ENCODE measurements around the gene HBS1L.

The HBS1L gene

GRCh38 chr6:135012764-135013163 is 41.9 kb downstream of the HBS1L start:
- Mint-ChIP-seq H3K27ac (no peak overlapping the region), H3K27me3 (no peaks in the 10 kb centered on the region), H3K4me3 (no peak overlapping the region), H3K36me3 (peaks cover 23 to 33% of the 10 kb centered on the region in 2 donors), H3K9me3 (no peaks in the 10 kb centered on the region), H3K4me1 (peaks cover 28 to 32% of the 10 kb centered on the region in 2 donors)
- DNase-seq, result no peak
- no peak for ATAC-seq (replicated peaks)

- H3K4me3 Mint-ChIP-seq, result no peak overlapping the region
- H3K36me3 Mint-ChIP-seq, result peaks cover 23 to 33% of the 10 kb centered on the region in 2 donors
- no peak for ATAC-seq (replicated peaks)
Observed at GRCh38 chr6:135012349-135012748, 42.3 kb downstream of the HBS1L start.

GRCh38 chr6:135008941-135009290 is 45.7 kb downstream of the HBS1L start:
- no peaks in the 10 kb centered on the region for H3K27me3 Mint-ChIP-seq
- H3K9me3 Mint-ChIP-seq, result no peaks in the 10 kb centered on the region
- H3K27ac Mint-ChIP-seq, result peak overlapping the region; percentile 89
- H3K36me3 Mint-ChIP-seq, result peaks cover 19 to 25% of the 10 kb centered on the region in 2 donors
- ATAC-seq (replicated peaks) (peak; percentile 3 to 4), DNase-seq (no peak)
- peaks cover 26 to 29% of the 10 kb centered on the region in 2 donors for H3K4me1 Mint-ChIP-seq
- no peak overlapping the region for H3K4me3 Mint-ChIP-seq

More at GRCh38 chr6:135012349-135012748, 42.3 kb downstream of the HBS1L start:
- H3K27me3 Mint-ChIP-seq, result no peaks in the 10 kb centered on the region
- peaks cover 32 to 36% of the 10 kb centered on the region in 2 donors for H3K4me1 Mint-ChIP-seq
- DNase-seq, result no peak
- H3K27ac Mint-ChIP-seq, result no peak overlapping the region
- no peaks in the 10 kb centered on the region for H3K9me3 Mint-ChIP-seq

GRCh38 chr6:135008072-135008940 is 46.3 kb downstream of the HBS1L start:
- Mint-ChIP-seq H3K36me3 (peaks cover 16 to 23% of the 10 kb centered on the region in 2 donors), H3K27me3 (no peaks in the 10 kb centered on the region), H3K4me1 (peaks cover 24 to 27% of the 10 kb centered on the region in 2 donors), H3K4me3 (peak overlapping the region; percentile 31 to 68), H3K27ac (peak overlapping the region; percentile 89), H3K9me3 (no peaks in the 10 kb centered on the region)
- DNase-seq (peak; percentile 15), ATAC-seq (replicated peaks) (peak; percentile 93 to 96)

- H3K4me3 Mint-ChIP-seq, result no peak overlapping the region
- no peaks in the 10 kb centered on the region for H3K27me3 Mint-ChIP-seq
- ATAC-seq (replicated peaks), result no peak
- DNase-seq, result no peak
- peaks cover 8 to 11% of the 10 kb centered on the region in 2 donors for H3K36me3 Mint-ChIP-seq
- H3K4me1 Mint-ChIP-seq, result peaks cover 20 to 28% of the 10 kb centered on the region in 2 donors
- H3K27ac Mint-ChIP-seq, result no peak overlapping the region
- no peaks in the 10 kb centered on the region for H3K9me3 Mint-ChIP-seq
Observed at GRCh38 chr6:135006386-135006914, 48.2 kb downstream of the HBS1L start.

- Mint-ChIP-seq H3K27ac (no peak overlapping the region), H3K36me3 (peaks cover 7 to 10% of the 10 kb centered on the region in 2 donors), H3K4me3 (no peak overlapping the region)
Observed at GRCh38 chr6:135004399-135004798, 50.2 kb downstream of the HBS1L start.

GRCh38 chr6:135002974-135003703 is 51.5 kb downstream of the HBS1L start:
- H3K27ac Mint-ChIP-seq, result peak overlapping the region; percentile 67

More at GRCh38 chr6:135004399-135004798, 50.2 kb downstream of the HBS1L start:
- Mint-ChIP-seq H3K4me1 (peaks cover 20 to 28% of the 10 kb centered on the region in 2 donors), H3K9me3 (no peaks in the 10 kb centered on the region), H3K27me3 (no peaks in the 10 kb centered on the region)
- no peak for ATAC-seq (replicated peaks)
- DNase-seq, result no peak

GRCh38 chr6:135002229-135002844 is 52.3 kb downstream of the HBS1L start:
- peak; percentile 15 to 44 for ATAC-seq (replicated peaks)
- Mint-ChIP-seq H3K9me3 (no peaks in the 10 kb centered on the region), H3K4me1 (peaks cover 4 to 11% of the 10 kb centered on the region in 2 donors), H3K27ac (no peak overlapping the region), H3K36me3 (peaks cover 12 to 13% of the 10 kb centered on the region in 2 donors), H3K4me3 (no peak overlapping the region), H3K27me3 (no peaks in the 10 kb centered on the region)
- DNase-seq, result no peak

More at GRCh38 chr6:135002974-135003703, 51.5 kb downstream of the HBS1L start:
- no peaks in the 10 kb centered on the region for H3K27me3 Mint-ChIP-seq
- H3K9me3 Mint-ChIP-seq, result no peaks in the 10 kb centered on the region
- H3K4me1 Mint-ChIP-seq, result peaks cover 10 to 15% of the 10 kb centered on the region in 2 donors
- DNase-seq, result no peak
- peak; percentile 99 to 100 for ATAC-seq (replicated peaks)
- H3K36me3 Mint-ChIP-seq, result peaks cover 8 to 9% of the 10 kb centered on the region in 2 donors
- H3K4me3 Mint-ChIP-seq, result no peak overlapping the region

- no peaks in the 10 kb centered on the region for H3K9me3 Mint-ChIP-seq
- H3K4me1 Mint-ChIP-seq, result peaks cover 4 to 12% of the 10 kb centered on the region in 2 donors
- H3K4me3 Mint-ChIP-seq, result no peak overlapping the region
- no peak for DNase-seq
- no peak for ATAC-seq (replicated peaks)
- no peaks in the 10 kb centered on the region for H3K27me3 Mint-ChIP-seq
- peaks cover 24 to 25% of the 10 kb centered on the region in 2 donors for H3K36me3 Mint-ChIP-seq
- no peak overlapping the region for H3K27ac Mint-ChIP-seq
Observed at GRCh38 chr6:134999107-134999506, 55.5 kb downstream of the HBS1L start.

GRCh38 chr6:134997133-134997995 is 57.3 kb downstream of the HBS1L start:
- no peak for DNase-seq
- H3K4me3 Mint-ChIP-seq, result no peak overlapping the region
- no peaks in the 10 kb centered on the region for H3K9me3 Mint-ChIP-seq
- no peaks in the 10 kb centered on the region for H3K27me3 Mint-ChIP-seq
- H3K36me3 Mint-ChIP-seq, result peaks cover 24 to 25% of the 10 kb centered on the region in 2 donors
- ATAC-seq (replicated peaks), result no peak
- H3K27ac Mint-ChIP-seq, result no peak overlapping the region
- peaks cover 0 to 6% of the 10 kb centered on the region in 2 donors for H3K4me1 Mint-ChIP-seq

GRCh38 chr6:134995536-134995935 is 59.1 kb downstream of the HBS1L start:
- no peak overlapping the region for H3K27ac Mint-ChIP-seq
- H3K4me1 Mint-ChIP-seq, result peaks cover 0 to 6% of the 10 kb centered on the region in 2 donors
- H3K27me3 Mint-ChIP-seq, result no peaks in the 10 kb centered on the region
- no peaks in the 10 kb centered on the region for H3K9me3 Mint-ChIP-seq
- peaks cover 23 to 25% of the 10 kb centered on the region in 2 donors for H3K36me3 Mint-ChIP-seq
- H3K4me3 Mint-ChIP-seq, result no peak overlapping the region
- ATAC-seq (replicated peaks) (no peak), DNase-seq (no peak)

- H3K4me3 Mint-ChIP-seq, result no peak overlapping the region
- peaks cover 0 to 6% of the 10 kb centered on the region in 2 donors for H3K4me1 Mint-ChIP-seq
- H3K36me3 Mint-ChIP-seq, result peaks cover 29 to 33% of the 10 kb centered on the region in 2 donors
- H3K9me3 Mint-ChIP-seq, result no peaks in the 10 kb centered on the region
- ATAC-seq (replicated peaks) (no peak), DNase-seq (no peak)
- no peak overlapping the region for H3K27ac Mint-ChIP-seq
- H3K27me3 Mint-ChIP-seq, result no peaks in the 10 kb centered on the region
Observed at GRCh38 chr6:134994431-134994830, 60.2 kb downstream of the HBS1L start.

GRCh38 chr6:134992155-134992554 is 62.5 kb downstream of the HBS1L start:
- Mint-ChIP-seq H3K27me3 (no peaks in the 10 kb centered on the region), H3K4me3 (no peak overlapping the region), H3K36me3 (peaks cover 32 to 39% of the 10 kb centered on the region in 2 donors), H3K9me3 (no peaks in the 10 kb centered on the region), H3K4me1 (peaks cover 0 to 1% of the 10 kb centered on the region in 2 donors), H3K27ac (no peak overlapping the region)
- ATAC-seq (replicated peaks) (no peak), DNase-seq (no peak)
